ENCODE data around the gene ARAP3.

Gene ARAP3

DNA sequence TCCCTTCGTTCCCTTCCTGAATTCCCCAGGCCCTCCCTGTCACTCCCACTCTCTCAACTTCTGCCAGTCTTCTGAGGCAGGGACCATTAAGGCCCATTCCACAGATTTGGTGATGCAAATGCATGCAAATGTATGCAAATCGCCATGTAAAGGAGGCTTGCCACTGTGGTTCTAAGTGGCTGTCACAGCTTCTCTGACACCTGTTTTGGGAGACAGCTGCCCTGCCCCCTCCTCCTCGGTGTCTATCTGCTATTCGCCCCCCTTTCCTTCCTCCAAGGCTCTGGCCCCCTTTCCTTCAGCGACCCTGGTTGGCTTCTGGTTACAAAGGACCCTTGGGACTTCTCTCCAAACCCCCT, 10.5 kb upstream of the ARAP3 start:
- no peak for TF ChIP-seq CTCF (IDR thresholded peaks at IDR 0.05; ENCODE audit: borderline replicate concordance, insufficient read depth, low read depth, low read length)
- no peak overlapping the region for H3K4me3 ChIP-seq (ENCODE audit: low read depth, low read length)

- H3K4me3 ChIP-seq (ENCODE audit: low read depth, low read length) = peak overlapping the region; percentile 15
- peak; percentile 97 for TF ChIP-seq CTCF (IDR thresholded peaks at IDR 0.05; ENCODE audit: borderline replicate concordance, insufficient read depth, low read depth, low read length)
Observed at GRCh38 chr5:141691867-141692532, 10.0 kb upstream of the ARAP3 start.

DNA sequence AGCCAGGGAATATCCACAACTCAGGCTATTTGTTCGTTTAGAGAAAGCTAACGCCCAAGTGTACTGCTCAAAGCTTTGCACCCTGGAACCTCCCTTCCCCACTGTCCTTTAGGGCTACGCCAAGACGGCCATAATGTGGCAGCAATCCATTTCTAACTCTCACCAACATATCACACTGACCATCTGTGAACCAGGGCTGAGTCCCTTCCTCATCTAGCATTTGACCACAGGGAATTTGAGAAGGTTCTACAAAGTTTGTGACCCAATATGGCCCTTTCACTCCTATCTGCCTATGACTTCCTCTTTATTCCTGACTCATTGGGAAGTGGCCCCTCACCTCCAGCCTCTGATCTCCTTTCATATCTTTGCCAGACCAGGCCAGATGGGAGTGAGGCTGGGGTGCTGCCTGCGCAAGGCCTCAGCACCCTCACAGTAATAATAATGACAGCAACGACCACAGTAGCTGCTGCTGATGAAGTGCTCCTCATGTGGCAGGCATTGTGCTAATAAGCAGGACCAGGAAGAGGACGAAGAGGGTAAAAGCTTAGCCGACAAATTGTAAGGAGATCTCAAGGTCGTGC, 9.3 kb upstream of the ARAP3 start:
- no peak for TF ChIP-seq CTCF (IDR thresholded peaks at IDR 0.05; ENCODE audit: borderline replicate concordance, insufficient read depth, low read depth, low read length)
- H3K4me3 ChIP-seq (ENCODE audit: low read depth, low read length) = no peak overlapping the region

GRCh38 chr5:141686648-141687416, 4.8 kb upstream of the ARAP3 start:
- no peak for TF ChIP-seq CTCF (IDR thresholded peaks at IDR 0.05; ENCODE audit: borderline replicate concordance, insufficient read depth, low read depth, low read length)
- H3K4me3 ChIP-seq (ENCODE audit: low read depth, low read length) = no peak overlapping the region

DNA sequence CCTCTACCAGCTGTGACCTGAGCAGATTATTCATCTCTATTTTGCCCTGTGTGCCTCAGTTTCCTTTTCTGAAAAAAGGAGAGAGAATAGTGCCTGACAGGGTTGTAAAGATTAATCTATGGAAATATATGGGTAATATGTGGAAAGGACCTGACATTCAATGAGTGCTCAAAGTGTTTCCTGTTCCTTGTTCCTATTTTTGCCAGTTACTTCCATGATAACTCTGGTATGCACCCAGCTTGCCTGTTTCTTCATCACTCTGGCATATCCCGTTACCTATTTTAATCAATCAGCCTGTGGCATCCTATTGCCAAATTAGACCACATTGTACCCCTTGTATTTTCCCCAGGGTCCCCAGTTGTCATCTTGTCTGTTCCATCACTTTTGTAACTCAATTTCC, 3.6 kb upstream of the ARAP3 start:
- no peak overlapping the region for H3K4me3 ChIP-seq (ENCODE audit: low read depth, low read length)
- TF ChIP-seq CTCF (IDR thresholded peaks at IDR 0.05; ENCODE audit: borderline replicate concordance, insufficient read depth, low read depth, low read length) = no peak

DNA sequence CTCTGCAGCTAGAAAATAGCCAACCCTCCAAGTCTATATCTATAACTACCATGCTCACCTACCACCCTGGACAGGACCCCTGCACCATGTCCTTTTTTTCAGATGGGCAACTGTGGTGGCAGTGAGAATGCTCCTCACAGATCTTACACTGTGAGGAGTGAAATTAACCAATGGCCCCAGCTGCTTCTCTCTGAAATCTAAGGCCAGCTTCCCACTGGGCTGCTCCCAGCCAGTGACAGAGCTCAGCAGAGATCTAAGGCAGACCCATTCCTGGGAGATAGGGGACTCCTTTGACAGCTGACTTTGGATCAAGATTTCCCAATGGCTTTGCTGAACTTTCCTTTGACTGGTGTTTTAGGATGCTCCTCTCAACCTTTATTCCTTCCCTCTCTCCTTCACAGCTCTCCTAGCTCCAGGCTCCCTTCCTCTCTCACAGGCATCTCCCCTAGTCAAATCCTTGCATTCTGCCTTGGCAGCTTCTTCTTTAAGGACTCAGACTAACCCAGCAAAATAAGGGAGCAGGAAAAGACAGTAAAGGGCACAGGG, 1.6 kb upstream of the ARAP3 start:
- H3K4me3 ChIP-seq (ENCODE audit: low read depth, low read length) = no peak overlapping the region
- TF ChIP-seq CTCF (IDR thresholded peaks at IDR 0.05; ENCODE audit: borderline replicate concordance, insufficient read depth, low read depth, low read length) = no peak
